Measurements from ENCODE around the gene ARMC12. TPM values are rescaled to one million over a fixed set of nuclear protein-coding genes. Genes with fewer than 3 reads are reported as not detected.

The ARMC12 gene
- total RNA-seq, 1 donor from 2014 or later = 0.53 TPM

DNA sequence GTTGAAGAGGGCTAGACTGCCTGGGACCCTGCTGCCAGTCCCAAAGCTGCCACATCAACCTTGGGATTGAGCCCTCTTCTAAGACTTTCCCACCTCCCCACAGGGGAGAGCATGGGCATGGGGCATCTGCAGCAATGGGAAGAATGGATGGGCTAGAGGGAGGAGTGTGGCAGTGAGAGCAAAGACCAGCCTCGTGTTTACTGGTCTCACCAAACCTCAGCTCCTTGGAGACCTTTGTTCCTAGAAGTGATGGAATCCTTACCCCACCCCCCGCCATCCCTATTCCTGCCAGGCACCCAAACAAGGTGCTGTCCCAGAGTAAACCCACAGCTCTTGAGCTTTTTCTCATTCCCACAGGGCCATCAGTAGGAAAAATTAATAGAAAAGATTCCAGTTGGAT, 20.0 kb upstream of the ARMC12 start:
- FAIRE-seq (no peak), DNase-seq (ENCODE audit: low read depth) (no peak)
- Histone ChIP-seq H3K4me3 (ENCODE audit: low read depth, low read length) (no peak overlapping the region), H3K36me3 (ENCODE audit: control insufficient read depth, insufficient read depth, low read length) (no peaks in the 10 kb centered on the region), H3K27me3 (ENCODE audit: control insufficient read depth, insufficient read depth, low read length) (no peaks in the 10 kb centered on the region)
- TF ChIP-seq, protein P1, sequence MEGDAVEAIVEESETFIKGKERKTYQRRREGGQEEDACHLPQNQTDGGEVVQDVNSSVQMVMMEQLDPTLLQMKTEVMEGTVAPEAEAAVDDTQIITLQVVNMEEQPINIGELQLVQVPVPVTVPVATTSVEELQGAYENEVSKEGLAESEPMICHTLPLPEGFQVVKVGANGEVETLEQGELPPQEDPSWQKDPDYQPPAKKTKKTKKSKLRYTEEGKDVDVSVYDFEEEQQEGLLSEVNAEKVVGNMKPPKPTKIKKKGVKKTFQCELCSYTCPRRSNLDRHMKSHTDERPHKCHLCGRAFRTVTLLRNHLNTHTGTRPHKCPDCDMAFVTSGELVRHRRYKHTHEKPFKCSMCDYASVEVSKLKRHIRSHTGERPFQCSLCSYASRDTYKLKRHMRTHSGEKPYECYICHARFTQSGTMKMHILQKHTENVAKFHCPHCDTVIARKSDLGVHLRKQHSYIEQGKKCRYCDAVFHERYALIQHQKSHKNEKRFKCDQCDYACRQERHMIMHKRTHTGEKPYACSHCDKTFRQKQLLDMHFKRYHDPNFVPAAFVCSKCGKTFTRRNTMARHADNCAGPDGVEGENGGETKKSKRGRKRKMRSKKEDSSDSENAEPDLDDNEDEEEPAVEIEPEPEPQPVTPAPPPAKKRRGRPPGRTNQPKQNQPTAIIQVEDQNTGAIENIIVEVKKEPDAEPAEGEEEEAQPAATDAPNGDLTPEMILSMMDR (IDR thresholded peaks at IDR 0.05; ENCODE audit: insufficient read depth, low read length, severe bottlenecking) = no peak

GRCh38 chr6:35717449-35718374, 19.1 kb upstream of the ARMC12 start:
- Histone ChIP-seq H3K36me3 (ENCODE audit: control insufficient read depth, insufficient read depth, low read length) (no peaks in the 10 kb centered on the region), H3K27me3 (ENCODE audit: control insufficient read depth, insufficient read depth, low read length) (no peaks in the 10 kb centered on the region), H3K4me3 (ENCODE audit: low read depth, low read length) (no peak overlapping the region)
- TF ChIP-seq, protein P1 (IDR thresholded peaks at IDR 0.05; ENCODE audit: insufficient read depth, low read length, severe bottlenecking) = no peak
- FAIRE-seq (no peak), DNase-seq (ENCODE audit: low read depth) (no peak)

DNA sequence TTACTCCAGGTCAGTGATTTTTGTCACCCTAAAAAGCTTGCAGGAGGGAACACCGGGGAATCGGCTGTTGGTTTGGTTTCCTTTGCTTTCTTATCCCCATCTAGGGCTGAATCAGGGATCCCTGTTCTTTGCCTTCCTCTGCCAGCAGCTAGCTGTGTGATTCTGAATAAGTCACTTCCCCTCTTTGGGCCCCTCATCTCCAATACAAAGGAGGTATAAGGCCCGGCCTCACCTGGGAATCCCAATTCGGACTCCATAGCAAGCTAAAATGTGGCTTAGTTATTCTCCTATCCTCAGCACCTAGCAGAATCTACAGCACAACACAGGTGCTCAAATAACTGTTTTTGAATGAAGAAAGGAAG, 18.5 kb upstream of the ARMC12 start:
- TF ChIP-seq, protein P1 (IDR thresholded peaks at IDR 0.05; ENCODE audit: insufficient read depth, low read length, severe bottlenecking) = no peak
- no peaks in the 10 kb centered on the region for H3K27me3 ChIP-seq (ENCODE audit: control insufficient read depth, insufficient read depth, low read length)
- H3K36me3 ChIP-seq (ENCODE audit: control insufficient read depth, insufficient read depth, low read length) = no peaks in the 10 kb centered on the region
- no peak for FAIRE-seq
- H3K4me3 ChIP-seq (ENCODE audit: low read depth, low read length) = no peak overlapping the region
- no peak for DNase-seq (ENCODE audit: low read depth)

DNA sequence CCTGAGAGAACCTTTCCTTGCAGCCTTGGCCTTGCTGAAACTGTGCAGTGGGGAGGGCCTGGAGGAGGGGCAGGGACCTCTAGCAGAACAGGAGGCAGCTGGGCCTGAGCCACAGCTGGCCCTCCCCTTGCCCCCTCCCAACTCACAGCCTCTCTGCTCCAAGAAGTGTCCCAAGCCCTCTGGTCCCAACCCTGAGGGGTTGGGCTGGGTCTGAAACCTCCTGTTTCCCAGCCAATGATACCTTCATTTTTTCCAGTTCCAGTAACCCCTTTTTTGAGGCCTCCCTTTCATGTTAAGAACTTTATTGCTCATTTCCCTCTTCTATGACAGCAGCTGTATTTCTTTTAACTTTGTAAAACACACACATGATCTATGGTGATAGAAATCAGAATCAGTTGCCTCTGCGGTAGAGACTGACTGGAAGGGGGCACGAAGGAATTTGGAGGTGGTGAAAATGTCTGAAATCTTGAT, 17.9 kb upstream of the ARMC12 start:
- TF ChIP-seq, protein P1 (IDR thresholded peaks at IDR 0.05; ENCODE audit: insufficient read depth, low read length, severe bottlenecking) = no peak
- no peaks in the 10 kb centered on the region for H3K27me3 ChIP-seq (ENCODE audit: control insufficient read depth, insufficient read depth, low read length)
- no peak overlapping the region for H3K4me3 ChIP-seq (ENCODE audit: low read depth, low read length)
- FAIRE-seq (no peak), DNase-seq (ENCODE audit: low read depth) (no peak)
- no peaks in the 10 kb centered on the region for H3K36me3 ChIP-seq (ENCODE audit: control insufficient read depth, insufficient read depth, low read length)

DNA sequence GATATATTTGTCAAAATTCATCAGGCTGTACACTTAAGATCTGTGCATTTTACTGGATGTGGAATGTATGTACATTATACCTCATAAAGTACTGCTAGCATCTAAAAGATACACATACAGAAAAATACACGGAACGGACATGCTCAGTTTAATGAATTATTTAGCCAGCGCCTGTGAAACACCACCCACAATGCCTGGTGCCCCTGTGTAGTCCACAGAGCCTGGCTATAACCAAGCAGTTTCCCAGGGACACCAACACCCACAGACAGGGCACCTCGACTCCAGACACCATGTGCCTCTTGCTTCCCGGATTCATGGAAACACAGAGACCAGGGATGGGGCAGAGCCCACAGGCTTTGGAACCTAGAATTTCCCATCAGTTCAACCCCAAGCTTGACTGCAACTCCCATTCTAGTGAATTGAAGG, 17.4 kb upstream of the ARMC12 start:
- Histone ChIP-seq H3K36me3 (ENCODE audit: control insufficient read depth, insufficient read depth, low read length) (no peaks in the 10 kb centered on the region), H3K4me3 (ENCODE audit: low read depth, low read length) (no peak overlapping the region), H3K27me3 (ENCODE audit: control insufficient read depth, insufficient read depth, low read length) (no peaks in the 10 kb centered on the region)
- TF ChIP-seq, protein P1 (IDR thresholded peaks at IDR 0.05; ENCODE audit: insufficient read depth, low read length, severe bottlenecking) = no peak
- DNase-seq (ENCODE audit: low read depth) = no peak
- no peak for FAIRE-seq
